Measurements from ENCODE around the gene RGS3. TPM values are rescaled to one million over a fixed set of nuclear protein-coding genes. Genes with fewer than 3 reads are reported as not detected.

The RGS3 gene
- total and polyA plus RNA-seq, 10 donors = 17.5 to 122 (median 82.5) TPM

- 79 to 94% (median 81%) methylated on average over 2 of the region's 2 CpGs for WGBS, 5 donors
- peaks cover 60 to 100% (median 88%) of the 10 kb centered on the region in 6 donors for H3K4me1 ChIP-seq
Measured at GRCh38 chr9:113585555-113585954, 122.0 kb downstream of the RGS3 start.

GRCh38 chr9:113587471-113588031, 124.0 kb downstream of the RGS3 start:
- H3K4me3 ChIP-seq = no peak overlapping the region
- WGBS, 5 donors = 68 to 80% (median 76%) methylated on average over 11 to 14 of the region's 14 CpGs
- H3K4me1 ChIP-seq = peaks cover 56 to 100% (median 87%) of the 10 kb centered on the region in 6 donors
- peak overlapping the region; percentile 38 to 88 (median 75) for H3K27ac ChIP-seq
- H3K36me3 ChIP-seq = peaks cover 0 to 88% (median 44%) of the 10 kb centered on the region in 6 donors
- H3K27me3 ChIP-seq (replicated peaks in 1 of 7) = no peaks in the 10 kb centered on the region
- peak; percentile 83 for DNase-seq
- H3K9me3 ChIP-seq = no peaks in the 10 kb centered on the region
- TF ChIP-seq POLR2A (IDR thresholded peaks at IDR 0.05) (no peak), POLR2AphosphoS5 (IDR thresholded peaks at IDR 0.05) (peak in 2 of 3 donors; percentile 59 to 62), CTCF (IDR thresholded peaks at IDR 0.05 in 8 of 11, conservative IDR thresholded peaks at IDR 0.05 in 3 of 11) (peak in 9 of 11 experiments; percentile 24 to 53 (median 39))
- intact Hi-C loops (cut with DNase I; ENCODE audit: low total_unique reads) = no loop called here

More at GRCh38 chr9:113585555-113585954, 122.0 kb downstream of the RGS3 start:
- intact Hi-C loops (cut with DNase I; ENCODE audit: low total_unique reads) = no loop called here
- Histone ChIP-seq H3K36me3 (peaks cover 0 to 73% (median 35%) of the 10 kb centered on the region in 6 donors), H3K27me3 (replicated peaks in 1 of 7) (no peaks in the 10 kb centered on the region), H3K4me3 (no peak overlapping the region), H3K27ac (peak overlapping the region in 2 of 8 donors; percentile 81 to 83), H3K9me3 (no peaks in the 10 kb centered on the region)
- DNase-seq = peak; percentile 47
- TF ChIP-seq POLR2AphosphoS5 (IDR thresholded peaks at IDR 0.05) = no peak
- TF ChIP-seq POLR2A (IDR thresholded peaks at IDR 0.05) = no peak
- TF ChIP-seq CTCF (IDR thresholded peaks at IDR 0.05 in 8 of 11, conservative IDR thresholded peaks at IDR 0.05 in 3 of 11) = no peak

- no peak for TF ChIP-seq POLR2A (IDR thresholded peaks at IDR 0.05)
- no peak for TF ChIP-seq CTCF (IDR thresholded peaks at IDR 0.05 in 8 of 11, conservative IDR thresholded peaks at IDR 0.05 in 3 of 11)
- peak in 1 of 3 donors; percentile 28 for TF ChIP-seq POLR2AphosphoS5 (IDR thresholded peaks at IDR 0.05)
- Histone ChIP-seq H3K27me3 (replicated peaks in 1 of 7) (no peaks in the 10 kb centered on the region), H3K27ac (peak overlapping the region; percentile 41 to 88 (median 75)), H3K4me3 (no peak overlapping the region), H3K9me3 (no peaks in the 10 kb centered on the region), H3K36me3 (peaks cover 0 to 85% (median 42%) of the 10 kb centered on the region in 6 donors), H3K4me1 (peaks cover 61 to 100% (median 88%) of the 10 kb centered on the region in 6 donors)
- intact Hi-C loops (cut with DNase I; ENCODE audit: low total_unique reads) = no loop called here
- DNase-seq = peak; percentile 76
- 46 to 64% (median 58%) methylated on average over 13 of the region's 13 CpGs for WGBS, 5 donors
Measured at GRCh38 chr9:113588242-113588810, 124.8 kb downstream of the RGS3 start.

- no peak for DNase-seq
- 10 to 36% (median 23%) methylated on average over 1 of the region's 1 CpG for WGBS, 5 donors
- intact Hi-C loops (cut with DNase I; ENCODE audit: low total_unique reads) = no loop called here
- Histone ChIP-seq H3K27ac (peak overlapping the region; percentile 31 to 88 (median 75)), H3K4me3 (peak overlapping the region in 1 of 8 donors; percentile 37), H3K36me3 (peaks cover 0 to 84% (median 36%) of the 10 kb centered on the region in 6 donors), H3K9me3 (no peaks in the 10 kb centered on the region), H3K4me1 (peaks cover 66 to 100% (median 91%) of the 10 kb centered on the region in 6 donors), H3K27me3 (replicated peaks in 1 of 7) (no peaks in the 10 kb centered on the region)
- no peak for TF ChIP-seq POLR2AphosphoS5 (IDR thresholded peaks at IDR 0.05)
- no peak for TF ChIP-seq POLR2A (IDR thresholded peaks at IDR 0.05)
- TF ChIP-seq CTCF (IDR thresholded peaks at IDR 0.05 in 8 of 11, conservative IDR thresholded peaks at IDR 0.05 in 3 of 11) = no peak
Measured at GRCh38 chr9:113588936-113589335, 125.4 kb downstream of the RGS3 start.
